Coronary artery (tissue), 2 donors: ENCODE data around the gene ZNHIT1.
"Not testable (repeated sequence)": the region's sequence is repeated elsewhere in the genome, so short reads cannot be mapped to it uniquely, and the experiment has no call there.

Experiments used
- DNase-seq: peaks from one replicate; pipeline ENCODE4 v3.0.0-alpha.2; 2017; ENCODE audit warnings: low spot score
- H3K27ac ChIP-seq, 2 donors: fragments of 200-600 bp; sonication (generic); one replicate each; pipeline ENCODE4 v1.5.1; 2016 to 2019
- H3K4me3 ChIP-seq: fragments of 200-600 bp; sonication (generic); 2 replicates; pipeline ENCODE4 v1.5.1; 2016; ENCODE audit warnings: mild to moderate bottlenecking, moderate library complexity
- TF ChIP-seq, protein P1 (sequence below): fragments of 200-600 bp; sonication (generic); IDR thresholded peaks from one replicate; pipeline ENCODE4 v1.5.1; 2019; ENCODE audit warnings: antibody characterized with exemption

ZNHIT1 gene

DNA sequence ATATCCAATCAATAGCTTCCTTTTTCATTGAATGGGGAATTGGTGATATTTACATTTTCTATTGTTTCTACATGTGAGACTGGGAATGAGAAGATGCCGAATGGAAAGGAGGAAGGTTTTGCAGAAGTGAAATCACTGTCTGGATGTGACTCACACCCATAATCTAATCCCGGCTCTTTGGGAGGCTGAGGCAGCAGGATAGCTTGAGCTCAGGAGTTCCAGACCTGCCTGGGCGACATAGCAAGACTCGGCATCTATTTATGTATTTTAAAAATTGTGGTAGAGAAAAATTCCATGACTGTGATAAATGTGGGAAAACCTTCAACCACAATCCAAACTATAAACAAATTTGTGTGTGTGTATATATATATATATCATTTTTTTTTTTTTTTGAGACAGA, 37.8 kb downstream of the ZNHIT1 start:
- TF ChIP-seq, protein P1, sequence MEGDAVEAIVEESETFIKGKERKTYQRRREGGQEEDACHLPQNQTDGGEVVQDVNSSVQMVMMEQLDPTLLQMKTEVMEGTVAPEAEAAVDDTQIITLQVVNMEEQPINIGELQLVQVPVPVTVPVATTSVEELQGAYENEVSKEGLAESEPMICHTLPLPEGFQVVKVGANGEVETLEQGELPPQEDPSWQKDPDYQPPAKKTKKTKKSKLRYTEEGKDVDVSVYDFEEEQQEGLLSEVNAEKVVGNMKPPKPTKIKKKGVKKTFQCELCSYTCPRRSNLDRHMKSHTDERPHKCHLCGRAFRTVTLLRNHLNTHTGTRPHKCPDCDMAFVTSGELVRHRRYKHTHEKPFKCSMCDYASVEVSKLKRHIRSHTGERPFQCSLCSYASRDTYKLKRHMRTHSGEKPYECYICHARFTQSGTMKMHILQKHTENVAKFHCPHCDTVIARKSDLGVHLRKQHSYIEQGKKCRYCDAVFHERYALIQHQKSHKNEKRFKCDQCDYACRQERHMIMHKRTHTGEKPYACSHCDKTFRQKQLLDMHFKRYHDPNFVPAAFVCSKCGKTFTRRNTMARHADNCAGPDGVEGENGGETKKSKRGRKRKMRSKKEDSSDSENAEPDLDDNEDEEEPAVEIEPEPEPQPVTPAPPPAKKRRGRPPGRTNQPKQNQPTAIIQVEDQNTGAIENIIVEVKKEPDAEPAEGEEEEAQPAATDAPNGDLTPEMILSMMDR = no peak
- Histone ChIP-seq H3K4me3 (no peak overlapping the region), H3K27ac (no peak overlapping the region)
- no peak for DNase-seq

DNA sequence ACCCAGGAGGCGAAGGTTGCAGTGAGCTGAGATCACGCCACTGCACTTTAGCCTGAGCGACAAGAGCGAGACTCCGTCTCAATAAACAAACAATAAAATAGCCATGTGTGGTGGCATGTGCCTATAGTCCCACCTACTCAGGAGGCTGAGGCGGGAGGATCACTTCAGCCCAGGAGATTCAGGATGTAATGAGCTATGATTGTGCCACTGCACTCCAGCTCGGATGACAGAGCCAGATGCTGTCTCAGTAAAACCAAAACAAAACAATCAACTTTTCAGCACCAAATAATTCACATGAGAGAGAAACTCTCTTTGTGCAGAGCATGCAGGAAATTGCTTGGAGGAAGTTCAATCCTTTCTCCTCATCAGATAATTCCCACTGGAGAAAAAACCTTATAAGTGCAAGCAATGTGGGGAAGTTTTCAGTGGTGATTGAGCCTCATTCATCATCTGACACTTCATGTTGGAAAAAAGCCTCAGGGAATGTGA, 40.3 kb downstream of the ZNHIT1 start:
- DNase-seq = no peak
- TF ChIP-seq, protein P1 = no peak
- Histone ChIP-seq H3K27ac (no peak overlapping the region), H3K4me3 (no peak overlapping the region)

DNA sequence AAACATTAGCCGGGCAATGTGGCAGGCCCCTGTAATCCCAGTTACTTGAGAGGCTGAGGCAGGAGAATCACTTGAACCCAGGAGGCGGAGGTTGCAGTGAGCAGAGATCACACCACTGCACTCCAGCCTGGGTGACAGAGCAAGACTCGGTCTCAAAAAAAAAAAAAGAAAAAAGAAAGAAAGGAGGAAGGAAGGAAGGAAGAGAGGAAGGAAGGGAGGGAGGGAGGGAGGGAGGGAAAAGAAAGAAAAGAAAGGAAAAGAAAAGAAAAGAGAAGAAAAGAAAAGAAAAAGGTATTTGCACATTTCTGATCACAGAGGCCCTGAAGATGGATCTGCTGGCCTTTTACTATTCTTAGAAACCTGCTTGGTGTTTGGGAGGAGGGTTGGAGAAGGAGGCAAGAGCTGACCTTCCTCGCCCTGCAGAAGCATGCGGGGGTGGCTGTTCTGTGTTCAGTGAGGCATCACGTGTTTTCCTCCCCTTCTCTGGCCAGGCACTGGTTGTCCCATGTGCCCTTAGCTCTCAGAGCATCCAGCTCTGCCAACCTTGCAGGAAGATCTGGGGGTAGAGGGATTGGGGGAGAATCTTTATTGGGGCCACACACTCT, 46.2 kb downstream of the ZNHIT1 start:
- not testable (repeated sequence) for DNase-seq, H3K4me3 ChIP-seq, H3K27ac ChIP-seq

DNA sequence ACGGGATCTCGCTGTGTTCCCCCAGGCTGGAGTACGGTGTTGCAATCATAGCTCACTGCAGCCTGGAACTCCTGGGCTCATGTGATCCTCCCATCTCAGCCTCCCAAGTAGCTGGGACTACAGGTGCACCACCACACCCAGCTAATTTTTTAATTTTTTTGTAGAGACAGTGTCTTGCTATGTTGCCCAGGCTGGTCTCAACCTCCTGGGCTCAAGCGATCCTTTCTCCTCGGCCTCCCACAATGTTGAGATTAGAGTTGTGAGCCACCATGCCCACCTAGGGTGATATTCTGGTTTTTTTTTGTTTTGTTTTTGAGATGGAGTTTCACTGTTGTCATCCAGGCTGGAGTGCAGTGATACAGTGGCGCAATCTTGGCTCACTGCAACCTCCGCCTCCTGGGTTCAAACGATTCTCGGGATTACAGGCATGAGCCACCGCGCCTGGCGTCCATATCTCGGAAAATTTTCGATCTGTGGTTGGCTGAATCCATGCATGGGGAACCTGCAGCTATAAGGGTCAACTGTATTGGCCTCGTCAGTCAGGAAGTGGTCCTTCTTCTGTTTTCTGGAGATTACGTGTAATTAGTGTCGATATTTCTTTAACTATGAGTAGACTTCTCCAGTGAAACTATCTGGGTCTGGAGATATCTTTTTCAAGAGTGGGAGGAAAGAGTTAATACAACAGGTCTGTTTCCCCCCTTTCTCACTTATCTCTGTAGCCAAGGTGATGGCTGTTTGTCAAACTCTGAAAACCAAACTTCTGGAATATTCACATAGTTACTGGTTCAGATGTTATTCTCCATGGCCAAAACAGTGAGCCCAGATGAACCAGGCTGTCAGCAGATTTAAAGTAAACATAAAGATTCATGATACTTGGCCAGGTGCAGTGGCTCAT, 47.9 kb downstream of the ZNHIT1 start:
- no peak for DNase-seq
- Histone ChIP-seq H3K27ac (no peak overlapping the region), H3K4me3 (no peak overlapping the region)
- TF ChIP-seq, protein P1 = no peak

DNA sequence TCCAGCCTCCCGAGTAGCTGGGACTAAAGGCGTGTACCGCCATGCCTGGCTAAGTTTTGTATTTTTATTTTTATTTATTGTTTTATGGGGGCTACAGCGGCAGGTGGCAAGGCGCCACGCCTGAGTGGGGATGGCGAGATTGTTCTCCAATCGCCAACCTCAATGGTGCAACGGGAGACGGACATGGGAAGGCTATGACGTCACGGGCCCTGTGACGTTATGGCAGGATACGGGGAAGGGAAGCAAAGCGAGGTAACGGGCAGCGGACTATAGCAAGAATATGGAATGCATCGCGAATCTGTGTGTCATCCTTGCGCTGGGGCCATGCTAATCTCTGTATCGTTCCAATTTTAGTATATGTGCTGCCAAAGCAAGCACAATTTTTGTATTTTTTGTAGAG, 51.7 kb downstream of the ZNHIT1 start:
- H3K4me3 ChIP-seq = no peak overlapping the region
- TF ChIP-seq, protein P1 = no peak
- no peak for DNase-seq
- H3K27ac ChIP-seq = no peak overlapping the region

DNA sequence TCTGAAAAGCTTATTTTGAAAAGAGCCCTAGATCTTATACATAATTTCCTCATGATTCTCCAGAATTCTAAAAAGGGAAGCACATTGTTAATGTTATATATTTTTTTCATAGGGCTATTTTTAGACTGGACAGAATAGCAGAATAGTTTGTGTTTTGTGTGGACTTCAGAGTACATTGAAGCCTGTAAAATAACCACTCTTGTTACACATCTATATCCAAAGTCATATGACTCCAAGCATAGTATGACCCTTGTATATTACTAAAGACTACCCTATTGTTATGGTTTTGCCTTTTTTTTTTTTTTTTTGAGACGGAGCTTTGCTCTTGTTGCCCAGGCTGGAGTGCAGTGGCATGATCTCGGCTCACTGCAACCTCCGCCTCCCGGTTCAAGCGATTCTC, 53.1 kb downstream of the ZNHIT1 start:
- Histone ChIP-seq H3K27ac (no peak overlapping the region), H3K4me3 (no peak overlapping the region)
- DNase-seq = no peak
- TF ChIP-seq, protein P1 = no peak

DNA sequence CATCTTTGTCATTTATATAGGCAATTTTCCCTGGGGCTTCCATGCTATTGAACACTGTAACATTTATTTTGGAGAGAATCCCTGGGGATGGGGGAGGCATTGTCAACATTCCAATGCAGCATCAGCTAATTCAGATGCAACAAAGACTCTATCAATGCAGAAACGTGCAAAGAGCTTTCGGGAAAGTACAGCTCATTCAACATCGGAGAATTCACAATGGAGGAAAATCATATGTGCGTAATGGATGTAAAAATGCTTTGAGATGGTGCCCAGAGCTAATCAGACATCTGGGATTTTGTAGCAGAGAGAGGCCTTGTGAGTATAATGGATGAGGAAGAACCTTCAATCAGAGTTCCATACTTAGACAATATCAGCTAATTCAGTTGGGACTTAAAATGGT, 55.2 kb downstream of the ZNHIT1 start:
- H3K27ac ChIP-seq = no peak overlapping the region
- no peak overlapping the region for H3K4me3 ChIP-seq
- DNase-seq = no peak
- TF ChIP-seq, protein P1 = no peak
